Fibroblast of lung (primary cell): ENCODE data around the gene KAZALD1. TPM values are rescaled to one million over a fixed set of nuclear protein-coding genes. Genes with fewer than 3 reads are reported as not detected.

Source experiments
- DNase-seq, 2 donors: peaks; one replicate each; pipeline versions ENCODE4 v3.0.0 to v3.0.0-alpha.2; 2010; ENCODE audit warnings: low read depth in 2 of 2
- H2AFZ ChIP-seq: 2 replicates; pipeline ENCODE4 v1.5.1; 2012; ENCODE audit warnings: low read length, control low read depth, inconsistent platforms
- H3K27ac ChIP-seq: 2 replicates; pipeline ENCODE4 v1.5.1; 2011; ENCODE audit warnings: low read length, control low read depth; ENCODE audit not compliant: insufficient read depth
- H3K27me3 ChIP-seq: 2 replicates; pipeline ENCODE4 v1.5.1; 2011; ENCODE audit warnings: mild to moderate bottlenecking, low read length; ENCODE audit not compliant: control insufficient read depth, insufficient read depth
- H3K36me3 ChIP-seq: 2 replicates; pipeline ENCODE4 v1.5.1; 2011; ENCODE audit warnings: low read length; ENCODE audit not compliant: control insufficient read depth, insufficient read depth
- H3K4me1 ChIP-seq: 2 replicates; pipeline ENCODE4 v1.5.1; 2011; ENCODE audit warnings: low read length; ENCODE audit not compliant: control insufficient read depth, insufficient read depth; ENCODE audit errors: extremely low read depth
- H3K4me2 ChIP-seq: 2 replicates; pipeline ENCODE4 v1.5.1; 2011; ENCODE audit warnings: low read length, control low read depth; ENCODE audit not compliant: insufficient read depth; ENCODE audit errors: extremely low read depth
- H3K4me3 ChIP-seq, 4 experiments: fragments of 200-600 bp in 1 of 4; sonication (generic) in 1 of 4; replicated peaks in 1 of 4; 2 replicates each; pipeline ENCODE4 v1.5.1; 2011 to 2016; ENCODE audit warnings: low read length in 4 of 4, low read depth in 3 of 4, mild to moderate bottlenecking in 3 of 4, control low read depth in 2 of 4, inconsistent platforms in 1 of 4, mixed read lengths in 1 of 4; ENCODE audit not compliant: insufficient read depth in 1 of 4; ENCODE audit errors: control extremely low read depth in 1 of 4
- H3K79me2 ChIP-seq: 2 replicates; pipeline ENCODE4 v1.5.1; 2012; ENCODE audit warnings: mild to moderate bottlenecking, low read length, inconsistent platforms; ENCODE audit not compliant: control insufficient read depth, insufficient read depth
- H3K9ac ChIP-seq: 2 replicates; pipeline ENCODE4 v1.5.1; 2011; ENCODE audit warnings: mild to moderate bottlenecking, low read length, control low read depth; ENCODE audit not compliant: insufficient read depth
- H3K9me3 ChIP-seq: 2 replicates; pipeline ENCODE4 v1.5.1; 2012; ENCODE audit warnings: low read depth, low read length; ENCODE audit not compliant: control insufficient read depth, insufficient read depth
- H4K20me1 ChIP-seq: 2 replicates; pipeline ENCODE4 v1.5.1; 2011; ENCODE audit warnings: low read length; ENCODE audit not compliant: control insufficient read depth, insufficient read depth; ENCODE audit errors: extremely low read depth
- CTCF ChIP-seq, 2 donors: IDR thresholded peaks in 1 of 2; conservative IDR thresholded peaks in 1 of 2; 1 replicate in 1 of 2; 2 replicates in 1 of 2; pipeline ENCODE4 v1.5.1; 2011 to 2012; ENCODE audit warnings: low read length in 2 of 2, control low read depth in 1 of 2, inconsistent platforms in 1 of 2, low read depth in 1 of 2, mild to moderate bottlenecking in 1 of 2
- EZH2 ChIP-seq: IDR thresholded peaks from 2 replicates; pipeline ENCODE4 v1.5.1; 2012; ENCODE audit warnings: low read length, control low read depth, mild to moderate bottlenecking; ENCODE audit errors: missing control alignments
- polyA plus RNA-seq, 2 donors: library from polyadenylated mRNA; depleted of rRNA in 1 of 2; stranded (reverse) in 1 of 2; unstranded in 1 of 2; fragments of >200 nt; gene quantifications; 2 replicates each; pipeline ENCODE4 v1.2.1, GENCODE V29; 2011 to 2012; ENCODE audit warnings: missing spikeins in 1 of 2
- total RNA-seq: library from RNA; depleted of rRNA; stranded (reverse); fragments of >200 nt; gene quantifications from 2 replicates; pipeline ENCODE4 v1.2.1, GENCODE V29; 2014

Gene KAZALD1
- total and polyA plus RNA-seq, 2 donors (not counting 1 experiment from before 2014, with no cell fraction given) = 4.6 to 19.8 TPM

- Histone ChIP-seq H4K20me1 (no peaks in the 10 kb centered on the region), H3K4me3 (no peak overlapping the region), H3K4me2 (no peak overlapping the region), H3K27ac (no peak overlapping the region), H3K4me1 (peaks cover 24% of the 10 kb centered on the region), H3K9me3 (no peaks in the 10 kb centered on the region), H2AFZ (no peak overlapping the region), H3K36me3 (peaks cover 2% of the 10 kb centered on the region), H3K9ac (no peak overlapping the region), H3K79me2 (peaks cover 7% of the 10 kb centered on the region), H3K27me3 (peaks cover 1% of the 10 kb centered on the region)
- TF ChIP-seq EZH2 = no peak
- TF ChIP-seq CTCF (conservative IDR thresholded peaks at IDR 0.05 in 1 of 2, IDR thresholded peaks at IDR 0.05 in 1 of 2; ENCODE audit: low read depth in 1 of 2, low read length in 2 of 2) = no peak
- DNase-seq = no peak
These were observed 6.9 kb upstream of the KAZALD1 start for GRCh38 chr10:101054876-101055275.

GRCh38 chr10:101055411-101055810 is 6.4 kb upstream of the KAZALD1 start:
- Histone ChIP-seq H2AFZ (no peak overlapping the region), H3K4me1 (peaks cover 22% of the 10 kb centered on the region), H3K27me3 (no peaks in the 10 kb centered on the region), H3K9ac (no peak overlapping the region), H3K4me3 (no peak overlapping the region), H3K27ac (no peak overlapping the region), H3K4me2 (no peak overlapping the region), H3K79me2 (peaks cover 7% of the 10 kb centered on the region), H3K9me3 (no peaks in the 10 kb centered on the region), H3K36me3 (peaks cover 2% of the 10 kb centered on the region), H4K20me1 (no peaks in the 10 kb centered on the region)
- DNase-seq = no peak
- no peak for TF ChIP-seq EZH2
- TF ChIP-seq CTCF (conservative IDR thresholded peaks at IDR 0.05 in 1 of 2, IDR thresholded peaks at IDR 0.05 in 1 of 2; ENCODE audit: low read depth in 1 of 2, low read length in 2 of 2) = peak in 1 of 2 donors; percentile 17

GRCh38 chr10:101056365-101057151 is 5.2 kb upstream of the KAZALD1 start:
- Histone ChIP-seq H3K9me3 (no peaks in the 10 kb centered on the region), H3K36me3 (peaks cover 2% of the 10 kb centered on the region), H3K4me2 (no peak overlapping the region), H3K27ac (no peak overlapping the region), H3K4me3 (no peak overlapping the region), H3K9ac (no peak overlapping the region), H3K79me2 (peaks cover 7% of the 10 kb centered on the region), H3K4me1 (peaks cover 23% of the 10 kb centered on the region), H2AFZ (no peak overlapping the region), H4K20me1 (no peaks in the 10 kb centered on the region), H3K27me3 (no peaks in the 10 kb centered on the region)
- DNase-seq = no peak
- TF ChIP-seq EZH2 = no peak
- no peak for TF ChIP-seq CTCF (conservative IDR thresholded peaks at IDR 0.05 in 1 of 2, IDR thresholded peaks at IDR 0.05 in 1 of 2; ENCODE audit: low read depth in 1 of 2, low read length in 2 of 2)
